Astrocyte (in vitro differentiated cells and primary cell): ENCODE results near the gene CCNB3.

Experiments used
- EZH2 ChIP-seq: IDR thresholded peaks from 2 replicates; pipeline ENCODE4 v1.6.1; 2012; ENCODE audit warnings: mild to moderate bottlenecking, low read length, inconsistent platforms; ENCODE audit not compliant: insufficient read depth
- TF ChIP-seq, protein P1 (sequence below): IDR thresholded peaks from 2 replicates; pipeline ENCODE4 v1.5.1; 2011; ENCODE audit warnings: low read depth, mild to moderate bottlenecking, inconsistent platforms, low read length, moderate library complexity; ENCODE audit not compliant: insufficient read depth

DNA sequence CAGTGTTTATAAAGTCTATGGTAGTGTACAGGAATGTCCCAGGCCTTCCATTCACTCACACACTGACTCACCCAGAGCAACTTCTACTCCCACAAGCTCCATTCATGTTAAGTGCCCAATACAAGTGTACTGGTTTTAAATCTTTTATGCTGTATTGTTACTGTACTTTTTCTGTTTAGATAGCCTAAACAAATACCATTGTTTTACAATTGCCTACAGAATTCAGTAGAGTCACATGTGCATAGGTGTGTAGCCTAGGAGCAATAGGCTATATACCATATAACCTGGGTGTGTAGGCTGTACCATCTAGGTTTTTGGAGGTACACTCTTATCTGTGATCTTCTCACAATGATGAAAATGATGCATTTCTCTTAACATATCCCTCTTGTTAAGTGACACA is 139.4 kb downstream of the CCNB3 start:
- TF ChIP-seq, protein P1, sequence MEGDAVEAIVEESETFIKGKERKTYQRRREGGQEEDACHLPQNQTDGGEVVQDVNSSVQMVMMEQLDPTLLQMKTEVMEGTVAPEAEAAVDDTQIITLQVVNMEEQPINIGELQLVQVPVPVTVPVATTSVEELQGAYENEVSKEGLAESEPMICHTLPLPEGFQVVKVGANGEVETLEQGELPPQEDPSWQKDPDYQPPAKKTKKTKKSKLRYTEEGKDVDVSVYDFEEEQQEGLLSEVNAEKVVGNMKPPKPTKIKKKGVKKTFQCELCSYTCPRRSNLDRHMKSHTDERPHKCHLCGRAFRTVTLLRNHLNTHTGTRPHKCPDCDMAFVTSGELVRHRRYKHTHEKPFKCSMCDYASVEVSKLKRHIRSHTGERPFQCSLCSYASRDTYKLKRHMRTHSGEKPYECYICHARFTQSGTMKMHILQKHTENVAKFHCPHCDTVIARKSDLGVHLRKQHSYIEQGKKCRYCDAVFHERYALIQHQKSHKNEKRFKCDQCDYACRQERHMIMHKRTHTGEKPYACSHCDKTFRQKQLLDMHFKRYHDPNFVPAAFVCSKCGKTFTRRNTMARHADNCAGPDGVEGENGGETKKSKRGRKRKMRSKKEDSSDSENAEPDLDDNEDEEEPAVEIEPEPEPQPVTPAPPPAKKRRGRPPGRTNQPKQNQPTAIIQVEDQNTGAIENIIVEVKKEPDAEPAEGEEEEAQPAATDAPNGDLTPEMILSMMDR: no peak
- TF ChIP-seq EZH2: no peak
